H1 (cell line): ENCODE measurements around the gene AGBL4. TPM values are rescaled to one million over a fixed set of nuclear protein-coding genes. Genes with fewer than 3 reads are reported as not detected.

Experiments used
- CTCF ChIA-PET: fragments of 300-600 bp; sonication (Branson Sonifier 250); formaldehyde crosslinking; loops from one replicate; lab custom pipeline; 2021; ENCODE audit not compliant: partially characterized antibody; lab: Charles Lee
- POLR2A ChIA-PET: fragments of 300-600 bp; sonication (Branson Sonifier 250); formaldehyde crosslinking; loops from one replicate; lab custom pipeline; 2021; ENCODE audit warnings: inconsistent platforms; ENCODE audit not compliant: partially characterized antibody; lab: Charles Lee
- DNase-seq, 2 experiments: peaks; one replicate each; pipeline versions ENCODE4 v3.0.0 to v3.0.0-alpha.2; 2010 to 2022; ENCODE audit warnings: low spot score in 2 of 2, low read depth in 1 of 2, mixed read lengths in 1 of 2
- FAIRE-seq: peaks from 2 replicates; lab custom pipeline; 2011; peaks lifted over from hg19 to GRCh38; lab: Jason Lieb, UNC
- H2AFZ ChIP-seq: 2 replicates; pipeline ENCODE4 v1.8.1; 2012; ENCODE audit warnings: low read length, inconsistent platforms
- H2AK5ac ChIP-seq: 2 replicates; pipeline ENCODE4 v1.6.1; 2013; ENCODE audit warnings: low read depth, low read length
- H2BK120ac ChIP-seq: replicated peaks from 2 replicates; pipeline ENCODE3; 2013; ENCODE audit warnings: low read depth, low read length, inconsistent platforms
- H2BK12ac ChIP-seq: 2 replicates; pipeline ENCODE4 v1.6.1; 2013; ENCODE audit warnings: low read depth, low read length
- H2BK15ac ChIP-seq: 2 replicates; pipeline ENCODE4 v1.6.1; 2013; ENCODE audit warnings: low read length
- H2BK20ac ChIP-seq: 2 replicates; pipeline ENCODE4 v1.6.1; 2013; ENCODE audit warnings: low read length
- H2BK5ac ChIP-seq: 2 replicates; pipeline ENCODE4 v1.6.1; 2013; ENCODE audit warnings: low read depth, low read length
- H3K14ac ChIP-seq: 2 replicates; pipeline ENCODE4 v1.6.1; 2013; ENCODE audit warnings: inconsistent platforms; ENCODE audit not compliant: insufficient read length
- H3K18ac ChIP-seq: 2 replicates; pipeline ENCODE4 v1.6.1; 2013; ENCODE audit warnings: low read length; ENCODE audit errors: extremely low read depth
- H3K23ac ChIP-seq: 2 replicates; pipeline ENCODE4 v1.6.1; 2013; ENCODE audit warnings: inconsistent platforms; ENCODE audit not compliant: insufficient read length
- H3K23me2 ChIP-seq: 2 replicates; pipeline ENCODE4 v1.6.1; 2013; ENCODE audit warnings: low read depth, low read length
- H3K27ac ChIP-seq: 2 replicates; pipeline ENCODE4 v1.6.1; 2011; ENCODE audit warnings: low read depth, low read length, inconsistent platforms
- H3K27me3 ChIP-seq, 4 experiments: replicated peaks in 1 of 4; 1 replicate in 1 of 4; 2 replicates in 3 of 4; pipeline versions ENCODE4 v1.6.1 to v1.8.1; 2011 to 2013; ENCODE audit warnings: low read length in 3 of 4, mild to moderate bottlenecking in 3 of 4, inconsistent platforms in 2 of 4, mixed read lengths in 2 of 4, moderate library complexity in 1 of 4; ENCODE audit not compliant: control insufficient read depth in 3 of 4, insufficient read depth in 3 of 4; ENCODE audit errors: extremely low read depth in 1 of 4
- H3K36me3 ChIP-seq, 4 experiments: 2 replicates each; pipeline versions ENCODE4 v1.6.1 to v1.8.1; 2011 to 2013; ENCODE audit warnings: mild to moderate bottlenecking in 4 of 4, low read length in 3 of 4, moderate library complexity in 2 of 4, control low read depth in 1 of 4, inconsistent platforms in 1 of 4; ENCODE audit not compliant: insufficient read depth in 4 of 4, control insufficient read depth in 2 of 4
- H3K4ac ChIP-seq: replicated peaks from 2 replicates; pipeline ENCODE3; 2013; ENCODE audit warnings: low read length, low read depth, mixed read lengths, inconsistent platforms; ENCODE audit not compliant: insufficient read length
- H3K4me1 ChIP-seq, 4 experiments: replicated peaks in 1 of 4; 1 replicate in 1 of 4; 2 replicates in 3 of 4; pipeline versions ENCODE4 v1.6.1 to v1.8.1; 2011 to 2013; ENCODE audit warnings: low read length in 3 of 4, inconsistent platforms in 2 of 4, mixed read lengths in 1 of 4; ENCODE audit not compliant: insufficient read depth in 4 of 4, control insufficient read depth in 3 of 4
- H3K4me2 ChIP-seq, 2 experiments: 2 replicates each; pipeline versions ENCODE4 v1.6.1 to v1.8.1; 2011 to 2013; ENCODE audit warnings: low read depth in 2 of 2, low read length in 2 of 2, control low read depth in 1 of 2, inconsistent platforms in 1 of 2, mild to moderate bottlenecking in 1 of 2; ENCODE audit not compliant: insufficient read depth in 1 of 2
- H3K4me3 ChIP-seq, 4 experiments: fragments of 200-600, 300-600 bp in 1 of 4; sonication (generic), shearing (Covaris generic), sonication (Bioruptor Twin) in 1 of 4; 2 replicates each; pipeline versions ENCODE4 v1.5.1 to v1.8.1; 2011 to 2016; ENCODE audit warnings: low read length in 4 of 4, low read depth in 3 of 4, control low read depth in 2 of 4, inconsistent platforms in 2 of 4, mild to moderate bottlenecking in 2 of 4, mixed read lengths in 1 of 4, moderate library complexity in 1 of 4; ENCODE audit not compliant: insufficient read depth in 2 of 4; ENCODE audit errors: extremely low read depth in 1 of 4
- H3K56ac ChIP-seq: replicated peaks from 2 replicates; pipeline ENCODE3; 2013; ENCODE audit warnings: low read depth, mild to moderate bottlenecking, mixed read lengths, low read length, inconsistent platforms; ENCODE audit not compliant: insufficient read length
- H3K79me1 ChIP-seq: 2 replicates; pipeline ENCODE4 v1.6.1; 2013; ENCODE audit warnings: low read depth, low read length, control low read depth
- H3K79me2 ChIP-seq, 2 experiments: 2 replicates each; pipeline versions ENCODE4 v1.6.1 to v1.8.1; 2012 to 2013; ENCODE audit warnings: low read length in 2 of 2, mild to moderate bottlenecking in 2 of 2, inconsistent platforms in 1 of 2; ENCODE audit not compliant: insufficient read depth in 2 of 2, control insufficient read depth in 1 of 2
- H3K9ac ChIP-seq, 4 experiments: replicated peaks in 1 of 4; 1 replicate in 1 of 4; 2 replicates in 3 of 4; pipeline versions ENCODE4 v1.6.1 to v1.8.1; 2011 to 2013; ENCODE audit warnings: low read depth in 3 of 4, low read length in 3 of 4, control low read depth in 2 of 4, mild to moderate bottlenecking in 2 of 4, moderate library complexity in 2 of 4, inconsistent platforms in 1 of 4; ENCODE audit errors: extremely low read depth in 1 of 4
- H3K9me3 ChIP-seq, 2 experiments: 2 replicates each; pipeline versions ENCODE4 v1.6.1 to v1.8.1; 2012 to 2013; ENCODE audit warnings: mild to moderate bottlenecking in 2 of 2, moderate library complexity in 2 of 2, control low read depth in 1 of 2, inconsistent platforms in 1 of 2, low read depth in 1 of 2, low read length in 1 of 2, mixed read lengths in 1 of 2; ENCODE audit not compliant: insufficient read depth in 2 of 2
- H4K20me1 ChIP-seq, 2 experiments: replicated peaks in 1 of 2; 2 replicates each; pipeline versions ENCODE3 to v1.8.1; 2011 to 2013; ENCODE audit warnings: inconsistent platforms in 2 of 2, low read length in 2 of 2, mild to moderate bottlenecking in 1 of 2; ENCODE audit not compliant: insufficient read depth in 2 of 2, control insufficient read depth in 1 of 2
- H4K5ac ChIP-seq: 2 replicates; pipeline ENCODE4 v1.6.1; 2013; ENCODE audit warnings: low read length, low read depth, mixed read lengths, inconsistent platforms; ENCODE audit not compliant: insufficient read length
- H4K8ac ChIP-seq: 2 replicates; pipeline ENCODE4 v1.8.0; 2013; ENCODE audit warnings: mild to moderate bottlenecking, moderate library complexity, low read length, inconsistent platforms; ENCODE audit not compliant: insufficient read depth; ENCODE audit errors: extremely low read depth
- H4K91ac ChIP-seq: replicated peaks from 2 replicates; pipeline ENCODE3; 2013; ENCODE audit warnings: low read length, mixed read lengths, inconsistent platforms; ENCODE audit not compliant: insufficient read length
- ZNF274 ChIP-seq: IDR thresholded peaks from 2 replicates; pipeline ENCODE4 v1.7.0; 2012; ENCODE audit warnings: low read length, borderline replicate concordance; ENCODE audit errors: extremely low read depth
- WGBS, 2 experiments: shearing (Covaris generic) in 1 of 2; methylation state at CpG; one replicate each; pipeline versions ENCODE4 v1.1.6 to v1.1.7; 2013 to 2015; ENCODE audit warnings: low lambda C conversion rate in 2 of 2, mixed read lengths in 2 of 2, inconsistent platforms in 1 of 2, low coverage in 1 of 2, missing lambda C conversion rate in 1 of 2; ENCODE audit not compliant: insufficient replicate concordance in 2 of 2, insufficient coverage in 1 of 2, insufficient read length in 1 of 2; ENCODE audit errors: extremely low coverage in 1 of 2, missing lambda C conversion rate in 1 of 2; 5-methylcytosine and 5-hydroxymethylcytosine counted together
- polyA plus RNA-seq, 7 experiments: library from polyadenylated mRNA; depleted of rRNA in 3 of 7; stranded (reverse) in 5 of 7; unstranded in 2 of 7; fragments of >200 nt in 5 of 7; fragments of 200-250 nt in 2 of 7; gene quantifications; 1 replicate in 5 of 7; 2 replicates in 1 of 7; 4 replicates in 1 of 7; pipeline versions ENCODE4 v1.2.1 to v1.2.3, GENCODE V29; 2011 to 2013; ENCODE audit warnings: missing spikeins in 2 of 7, mixed read lengths in 2 of 7
- total RNA-seq: library from RNA; stranded (reverse); fragmentation: NEBNext Ultra II Directional; extraction: Animal tissue kit (Norgen Biotek cat#: 25700); gene quantifications from 2 replicates; pipeline ENCODE4 v1.2.1, GENCODE V29; 2021

The AGBL4 gene
- total and polyA plus RNA-seq, 2 of the 8 experiments (the other 6 are each of a cell fraction or from before 2014, with no cell fraction given), result 0.41 to 0.45 TPM

GRCh38 chr1:48903291-48903690 lies 1120.5 kb downstream of the AGBL4 start:
- no peak overlapping the region for H3K4me3 ChIP-seq
- no peak overlapping the region for H4K8ac ChIP-seq
- 89% methylated on average over 1 of the region's 1 CpG; no CpG with 5 or more reads in 1 of the 2 experiments for WGBS, 2 experiments
- no peak overlapping the region for H3K9ac ChIP-seq
- no peak overlapping the region for H3K23ac ChIP-seq
- no peak for DNase-seq
- no peak overlapping the region for H2BK15ac ChIP-seq
- POLR2A ChIA-PET, result no interaction called here
- H3K27me3 ChIP-seq, result no peaks in the 10 kb centered on the region
- no peaks in the 10 kb centered on the region for H4K20me1 ChIP-seq
- no peak overlapping the region for H2AK5ac ChIP-seq
- no peaks in the 10 kb centered on the region; the same call in 1 of the 2 replicates for H3K23me2 ChIP-seq
- no peaks in the 10 kb centered on the region for H3K36me3 ChIP-seq
- no peak overlapping the region for H3K27ac ChIP-seq
- no peak overlapping the region for H2BK5ac ChIP-seq
- no peak overlapping the region for H2AFZ ChIP-seq
- no peaks in the 10 kb centered on the region for H3K9me3 ChIP-seq
- H3K56ac ChIP-seq, result no peak overlapping the region
- CTCF ChIA-PET, result no interaction called here
- H4K91ac ChIP-seq, result no peak overlapping the region
- H3K4me1 ChIP-seq, result no peaks in the 10 kb centered on the region
- H3K79me1 ChIP-seq, result no peaks in the 10 kb centered on the region
- no peak overlapping the region for H3K18ac ChIP-seq
- H2BK12ac ChIP-seq, result no peak overlapping the region
- H3K4me2 ChIP-seq, result no peak overlapping the region
- H3K4ac ChIP-seq, result no peak overlapping the region
- no peaks in the 10 kb centered on the region for H3K79me2 ChIP-seq
- H2BK20ac ChIP-seq, result no peak overlapping the region
- H3K14ac ChIP-seq, result no peak overlapping the region
- no peak overlapping the region for H2BK120ac ChIP-seq
- H4K5ac ChIP-seq, result no peak overlapping the region
- no peak for FAIRE-seq
- no peak for TF ChIP-seq ZNF274
